ENCODE results near the gene CMKLR1.
A peak's percentile ranks its signal among the peaks of the same experiment; 100 is the strongest.

Gene CMKLR1

DNA sequence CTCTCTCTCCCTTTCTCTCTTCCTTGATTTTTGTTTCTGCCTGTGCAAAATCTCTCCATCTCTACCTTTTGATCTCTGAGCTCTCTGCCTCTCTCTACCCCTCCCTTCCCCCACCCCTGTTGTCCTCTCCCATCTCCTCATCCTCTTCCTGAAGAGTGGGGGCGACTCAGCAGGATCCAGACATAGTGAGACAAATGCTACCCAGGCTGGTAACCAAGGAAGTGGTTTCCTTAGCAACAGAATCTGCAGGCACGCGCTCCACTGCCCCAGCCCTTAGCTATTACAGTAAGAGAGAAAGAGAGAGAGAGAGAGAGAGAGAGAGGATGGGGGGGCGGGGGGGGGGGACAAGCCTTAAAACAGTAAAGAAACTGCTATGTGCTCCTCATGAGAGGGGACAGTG, 85.6 kb downstream of the CMKLR1 start:
- Mint-ChIP-seq H3K27me3 (ENCODE audit: low read depth, poor library complexity) (peaks cover 18% of the 10 kb centered on the region), H3K9me3 (no peaks in the 10 kb centered on the region), H3K36me3 (ENCODE audit: low read depth) (no peaks in the 10 kb centered on the region), H3K4me3 (no peak overlapping the region), H3K27ac (no peak overlapping the region), H3K4me1 (peaks cover 37% of the 10 kb centered on the region)
- no peak for DNase-seq
- no peak for TF ChIP-seq CTCF (IDR thresholded peaks at IDR 0.05)

- Mint-ChIP-seq H3K9me3 (no peaks in the 10 kb centered on the region), H3K4me3 (no peak overlapping the region), H3K27ac (no peak overlapping the region), H3K27me3 (ENCODE audit: low read depth, poor library complexity) (peaks cover 21% of the 10 kb centered on the region), H3K4me1 (peaks cover 37% of the 10 kb centered on the region), H3K36me3 (ENCODE audit: low read depth) (no peaks in the 10 kb centered on the region)
- DNase-seq = no peak
- no peak for TF ChIP-seq CTCF (IDR thresholded peaks at IDR 0.05)
Measured at GRCh38 chr12:108252523-108252922, 86.6 kb downstream of the CMKLR1 start.

DNA sequence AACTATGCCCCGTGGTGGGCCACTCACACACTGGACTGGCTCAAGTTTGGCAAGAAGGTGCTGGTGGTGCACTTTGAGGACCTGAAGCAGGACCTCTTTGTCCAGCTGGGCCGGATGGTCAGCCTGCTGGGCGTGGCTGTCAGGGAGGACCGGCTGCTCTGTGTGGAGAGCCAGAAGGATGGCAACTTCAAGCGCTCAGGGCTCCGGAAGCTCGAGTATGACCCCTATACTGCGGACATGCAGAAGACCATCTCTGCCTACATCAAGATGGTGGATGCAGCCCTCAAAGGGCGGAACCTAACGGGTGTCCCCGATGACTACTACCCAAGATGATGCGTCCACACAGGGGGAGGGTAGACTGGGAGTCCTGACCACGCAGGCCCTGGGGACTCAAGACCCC, 91.1 kb downstream of the CMKLR1 start:
- no peak for DNase-seq
- H3K4me3 Mint-ChIP-seq = no peak overlapping the region
- no peak for TF ChIP-seq CTCF (IDR thresholded peaks at IDR 0.05)
- no peaks in the 10 kb centered on the region for H3K36me3 Mint-ChIP-seq (ENCODE audit: low read depth)
- H3K27me3 Mint-ChIP-seq (ENCODE audit: low read depth, poor library complexity) = peaks cover 18% of the 10 kb centered on the region
- H3K9me3 Mint-ChIP-seq = no peaks in the 10 kb centered on the region
- peak overlapping the region; percentile 41 for H3K27ac Mint-ChIP-seq
- H3K4me1 Mint-ChIP-seq = peaks cover 10% of the 10 kb centered on the region

- TF ChIP-seq CTCF (IDR thresholded peaks at IDR 0.05) = no peak
- Mint-ChIP-seq H3K27ac (no peak overlapping the region), H3K36me3 (ENCODE audit: low read depth) (no peaks in the 10 kb centered on the region), H3K9me3 (no peaks in the 10 kb centered on the region), H3K4me3 (no peak overlapping the region), H3K27me3 (ENCODE audit: low read depth, poor library complexity) (peaks cover 15% of the 10 kb centered on the region), H3K4me1 (peaks cover 6% of the 10 kb centered on the region)
- DNase-seq = no peak
Measured at GRCh38 chr12:108247130-108247529, 92.0 kb downstream of the CMKLR1 start.

- no peak overlapping the region for H3K4me3 Mint-ChIP-seq
- TF ChIP-seq CTCF (IDR thresholded peaks at IDR 0.05) = no peak
- no peak for DNase-seq
- peaks cover 11% of the 10 kb centered on the region for H3K9me3 Mint-ChIP-seq
- H3K4me1 Mint-ChIP-seq = peaks cover 13% of the 10 kb centered on the region
- H3K27ac Mint-ChIP-seq = no peak overlapping the region
- H3K36me3 Mint-ChIP-seq (ENCODE audit: low read depth) = no peaks in the 10 kb centered on the region
- peaks cover 9% of the 10 kb centered on the region for H3K27me3 Mint-ChIP-seq (ENCODE audit: low read depth, poor library complexity)
Measured at GRCh38 chr12:108241986-108242703, 97.0 kb downstream of the CMKLR1 start.

DNA sequence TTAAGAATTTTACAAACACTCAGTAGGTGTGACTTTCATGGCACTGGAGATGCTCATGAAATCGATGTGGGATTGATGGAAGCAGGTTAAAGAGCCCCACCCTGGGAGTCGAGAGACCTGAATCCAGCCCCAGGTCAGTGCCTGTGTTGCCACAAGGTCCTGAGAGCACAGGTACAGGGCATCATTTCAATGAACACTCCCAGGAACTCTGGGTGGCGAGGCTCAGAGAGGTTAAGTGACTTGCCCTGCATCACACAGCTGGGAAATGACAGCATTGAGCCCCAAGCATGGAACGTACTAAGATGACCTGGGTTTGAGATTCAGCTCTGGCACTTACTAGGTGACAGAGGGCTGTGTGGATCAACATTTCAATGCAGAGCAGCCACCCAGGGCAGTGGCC, 98.2 kb downstream of the CMKLR1 start:
- no peak for DNase-seq
- Mint-ChIP-seq H3K36me3 (ENCODE audit: low read depth) (no peaks in the 10 kb centered on the region), H3K9me3 (peaks cover 12% of the 10 kb centered on the region), H3K4me1 (peaks cover 13% of the 10 kb centered on the region), H3K27ac (no peak overlapping the region), H3K27me3 (ENCODE audit: low read depth, poor library complexity) (peaks cover 20% of the 10 kb centered on the region), H3K4me3 (no peak overlapping the region)
- no peak for TF ChIP-seq CTCF (IDR thresholded peaks at IDR 0.05)
